Measurements from ENCODE around the gene CPSF7. TPM values are rescaled to one million over a fixed set of nuclear protein-coding genes. Genes with fewer than 3 reads are reported as not detected.

The CPSF7 gene
- total RNA-seq, 1 experiment from 2014 or later, result 99.9 TPM

GRCh38 chr11:61358566-61358965 lies 71.2 kb downstream of the CPSF7 start:
- ChIA-PET CTCF (interaction anchor here (11.4 to 22.4 kb wide), 2 partner anchors 22 to 25 kb away, joined by 154 to 294 read pairs; partner anchors contain the start of genes DDB1 and TKFC), POLR2A (interaction anchor here (0.6 to 6.6 kb wide), 3 partner anchors 10 to 24 kb away, joined by 3 to 150 read pairs (median 3); partner anchors contain the start of genes DDB1 and TKFC)
- no peak overlapping the region for H3K4me3 Mint-ChIP-seq (ENCODE audit: unreplicated experiment)
- no peak for TF ChIP-seq CTCF (IDR thresholded peaks at IDR 0.05; ENCODE audit: unreplicated experiment)
- peaks cover 14% of the 10 kb centered on the region for H3K4me1 Mint-ChIP-seq (ENCODE audit: insufficient read depth, unreplicated experiment)
- BruUV-seq (replicated peaks), result no TSS peak
- peaks cover 33% of the 10 kb centered on the region for H3K36me3 Mint-ChIP-seq (ENCODE audit: insufficient read depth, unreplicated experiment)
- H3K9me3 Mint-ChIP-seq (ENCODE audit: unreplicated experiment), result no peaks in the 10 kb centered on the region
- no peak for DNase-seq (ENCODE audit: unreplicated experiment)
- no peak overlapping the region for H3K27ac Mint-ChIP-seq (ENCODE audit: low read depth, unreplicated experiment)
- intact Hi-C loops (cut with micrococcal nuclease), result no loop called here
- H3K27me3 Mint-ChIP-seq (ENCODE audit: insufficient read depth, unreplicated experiment), result no peaks in the 10 kb centered on the region

GRCh38 chr11:61357894-61358239 lies 71.9 kb downstream of the CPSF7 start:
- Mint-ChIP-seq H3K27ac (ENCODE audit: low read depth, unreplicated experiment) (no peak overlapping the region), H3K9me3 (ENCODE audit: unreplicated experiment) (no peaks in the 10 kb centered on the region), H3K36me3 (ENCODE audit: insufficient read depth, unreplicated experiment) (peaks cover 38% of the 10 kb centered on the region), H3K4me1 (ENCODE audit: insufficient read depth, unreplicated experiment) (peaks cover 7% of the 10 kb centered on the region), H3K4me3 (ENCODE audit: unreplicated experiment) (no peak overlapping the region), H3K27me3 (ENCODE audit: insufficient read depth, unreplicated experiment) (no peaks in the 10 kb centered on the region)
- intact Hi-C loops (cut with micrococcal nuclease), result no loop called here
- POLR2A ChIA-PET, result interaction anchor here (1.4 to 6.6 kb wide), 2 partner anchors 22 to 28 kb away, joined by 5 to 150 read pairs; partner anchors contain the start of genes DDB1 and TKFC
- CTCF ChIA-PET, result interaction anchor here (0.6 to 22.4 kb wide), 4 partner anchors 8 to 760 kb away, joined by 3 to 294 read pairs (median 79); partner anchors contain the start of genes DDB1 and TKFC
- TF ChIP-seq CTCF (IDR thresholded peaks at IDR 0.05; ENCODE audit: unreplicated experiment), result no peak
- DNase-seq (ENCODE audit: unreplicated experiment), result no peak
- BruUV-seq (replicated peaks), result no TSS peak

- POLR2A ChIA-PET, result interaction anchor here (1.1 to 1.4 kb wide), 2 partner anchors 28 to 84 kb away, joined by 3 to 5 read pairs; no protein-coding TSS in a partner anchor
- no peak for DNase-seq (ENCODE audit: unreplicated experiment)
- TF ChIP-seq CTCF (IDR thresholded peaks at IDR 0.05; ENCODE audit: unreplicated experiment), result no peak
- Mint-ChIP-seq H3K36me3 (ENCODE audit: insufficient read depth, unreplicated experiment) (peaks cover 42% of the 10 kb centered on the region), H3K27me3 (ENCODE audit: insufficient read depth, unreplicated experiment) (no peaks in the 10 kb centered on the region), H3K27ac (ENCODE audit: low read depth, unreplicated experiment) (no peak overlapping the region), H3K4me3 (ENCODE audit: unreplicated experiment) (no peak overlapping the region), H3K4me1 (ENCODE audit: insufficient read depth, unreplicated experiment) (peaks cover 2% of the 10 kb centered on the region), H3K9me3 (ENCODE audit: unreplicated experiment) (no peaks in the 10 kb centered on the region)
- BruUV-seq (replicated peaks), result no TSS peak
- intact Hi-C loops (cut with micrococcal nuclease), result no loop called here
- CTCF ChIA-PET, result interaction anchor here (0.6 to 22.4 kb wide), 3 partner anchors 8 to 26 kb away, joined by 4 to 294 read pairs (median 154); partner anchors contain the start of genes DDB1 and TKFC
These were observed 72.4 kb downstream of the CPSF7 start for GRCh38 chr11:61357233-61357893.

GRCh38 chr11:61356706-61357105 lies 73.1 kb downstream of the CPSF7 start:
- intact Hi-C loops (cut with micrococcal nuclease), result no loop called here
- TF ChIP-seq CTCF (IDR thresholded peaks at IDR 0.05; ENCODE audit: unreplicated experiment), result no peak
- Mint-ChIP-seq H3K4me1 (ENCODE audit: insufficient read depth, unreplicated experiment) (no peaks in the 10 kb centered on the region), H3K27me3 (ENCODE audit: insufficient read depth, unreplicated experiment) (no peaks in the 10 kb centered on the region), H3K27ac (ENCODE audit: low read depth, unreplicated experiment) (no peak overlapping the region), H3K9me3 (ENCODE audit: unreplicated experiment) (no peaks in the 10 kb centered on the region), H3K4me3 (ENCODE audit: unreplicated experiment) (no peak overlapping the region), H3K36me3 (ENCODE audit: insufficient read depth, unreplicated experiment) (peaks cover 44% of the 10 kb centered on the region)
- no TSS peak for BruUV-seq (replicated peaks)
- POLR2A ChIA-PET, result interaction anchor here (1.1 to 1.4 kb wide), 2 partner anchors 29 to 83 kb away, joined by 3 to 5 read pairs; no protein-coding TSS in a partner anchor
- CTCF ChIA-PET, result interaction anchor here (11.4 to 22.4 kb wide), 2 partner anchors 20 to 27 kb away, joined by 154 to 294 read pairs; partner anchors contain the start of genes DDB1 and TKFC
- no peak for DNase-seq (ENCODE audit: unreplicated experiment)
